Measurements from ENCODE around the gene SLC2A14. TPM values are rescaled to one million over a fixed set of nuclear protein-coding genes. Genes with fewer than 3 reads are reported as not detected.
A peak's percentile ranks its signal among the peaks of the same experiment; 100 is the strongest.
"Not testable (repeated sequence)": the region's sequence is repeated elsewhere in the genome, so short reads cannot be mapped to it uniquely, and the experiment has no call there.

Gene SLC2A14
- total RNA-seq, 1 donor from 2014 or later: not detected

DNA sequence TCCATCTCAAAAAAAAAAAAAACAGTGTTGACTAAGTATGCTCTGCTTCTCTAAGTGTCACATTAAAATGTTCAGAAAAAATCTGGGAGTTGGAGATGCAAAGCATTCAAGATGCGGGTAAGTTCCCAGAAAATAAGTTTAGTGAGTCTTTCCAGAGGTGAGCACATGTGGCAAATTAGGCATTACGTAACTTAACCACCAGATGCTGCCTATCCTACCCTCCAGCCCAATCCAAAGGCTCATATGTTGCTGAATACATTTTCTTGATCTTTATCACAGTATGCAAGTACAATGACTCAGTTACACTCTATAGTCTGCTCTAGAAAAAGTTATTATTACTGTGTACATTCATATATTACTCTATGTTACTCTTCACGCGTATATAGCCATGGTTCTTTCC lies 3.6 kb downstream of the SLC2A14 start:
- no peak for DNase-seq (ENCODE audit: low read depth)

DNA sequence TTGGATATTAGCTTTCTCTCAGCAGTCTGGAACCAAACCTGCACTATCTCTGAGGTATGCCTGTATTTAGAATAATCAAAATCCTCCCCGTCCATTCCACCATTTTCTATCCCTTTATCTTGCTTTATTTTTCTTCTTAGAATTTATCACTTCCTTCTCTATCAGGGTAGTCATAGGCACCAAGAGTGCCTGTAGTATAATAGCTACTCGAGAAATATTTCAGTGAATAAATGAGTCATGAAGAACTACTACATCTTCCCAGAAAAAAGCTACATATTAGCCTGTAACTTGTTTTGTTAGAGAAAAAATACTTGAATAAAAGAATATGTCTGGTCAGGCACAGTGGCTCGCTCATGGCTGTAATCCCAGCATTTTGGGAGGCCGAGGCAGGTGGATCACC lies 4.3 kb downstream of the SLC2A14 start:
- DNase-seq (ENCODE audit: low read depth): peak; percentile 15

DNA sequence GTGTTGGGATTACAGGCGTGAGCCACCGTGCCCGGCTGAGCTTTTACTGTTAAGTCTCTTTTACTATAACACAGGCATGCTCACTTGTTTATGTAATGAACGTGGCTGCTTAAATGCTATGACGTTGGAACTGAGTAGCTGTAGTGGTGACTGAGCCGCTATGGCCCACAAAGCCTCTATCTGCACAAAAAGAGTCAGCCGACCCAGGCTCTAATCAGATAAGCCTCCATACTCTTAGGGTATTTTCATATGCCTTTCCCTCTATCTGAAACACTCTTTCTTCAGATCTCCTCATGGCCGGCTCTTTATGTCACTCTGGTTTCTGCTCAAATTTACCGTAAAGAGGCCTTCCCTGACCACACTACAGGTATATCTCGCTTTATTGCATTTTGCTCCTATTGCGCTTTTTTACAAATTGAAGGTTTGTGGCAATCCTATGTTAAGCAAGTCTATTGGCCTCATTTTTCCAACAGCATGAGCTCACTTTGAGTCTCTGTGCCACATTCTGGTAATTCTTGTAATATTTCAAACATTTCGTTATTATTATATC lies 8.0 kb downstream of the SLC2A14 start:
- DNase-seq (ENCODE audit: low read depth): no peak

DNA sequence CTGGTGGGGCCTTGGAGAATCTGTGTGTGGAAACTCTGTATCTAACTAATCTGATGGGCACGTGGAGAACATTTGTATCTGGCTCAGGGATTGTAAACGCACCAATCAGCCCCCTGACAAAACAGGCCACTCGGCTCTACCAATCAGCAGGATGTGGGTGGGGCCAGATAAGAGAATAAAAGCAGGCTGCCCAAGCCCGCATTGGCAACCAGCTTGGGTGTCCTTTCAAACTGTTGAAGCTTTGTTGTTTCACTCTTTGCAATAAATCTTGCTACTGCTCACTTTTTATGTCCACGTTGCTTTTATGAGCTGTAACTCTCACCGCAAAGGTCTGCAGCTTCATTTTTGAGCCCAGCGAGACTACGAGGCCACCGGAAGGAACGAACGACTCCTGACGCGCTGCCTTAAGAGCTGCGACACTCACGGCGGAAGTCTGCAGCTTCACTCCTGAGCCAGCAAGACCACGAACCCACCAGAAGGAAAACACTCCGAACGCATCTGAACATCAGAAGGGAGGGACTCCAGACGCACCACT lies 9.8 kb downstream of the SLC2A14 start:
- DNase-seq (ENCODE audit: low read depth): not testable (repeated sequence)

DNA sequence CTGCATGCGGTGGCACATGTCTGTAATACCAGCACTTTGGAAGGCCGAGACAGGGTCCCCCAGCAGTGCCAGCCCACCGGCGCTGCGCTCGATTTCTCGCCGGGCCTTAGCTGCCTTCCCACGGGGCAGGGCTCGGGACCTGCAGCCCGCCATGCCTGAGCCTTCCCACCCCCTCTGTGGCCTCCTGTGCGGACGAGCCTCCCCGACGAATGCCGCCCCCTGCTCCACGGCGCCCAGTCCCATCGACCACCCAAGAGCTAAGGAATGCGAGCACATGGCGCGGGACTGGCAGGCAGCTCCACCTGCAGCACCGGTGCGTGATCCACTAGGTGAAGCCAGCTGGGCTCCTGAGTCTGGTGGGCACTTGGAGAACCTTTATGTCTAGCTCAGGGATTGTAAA lies 10.4 kb downstream of the SLC2A14 start:
- not testable (repeated sequence) for DNase-seq (ENCODE audit: low read depth)

DNA sequence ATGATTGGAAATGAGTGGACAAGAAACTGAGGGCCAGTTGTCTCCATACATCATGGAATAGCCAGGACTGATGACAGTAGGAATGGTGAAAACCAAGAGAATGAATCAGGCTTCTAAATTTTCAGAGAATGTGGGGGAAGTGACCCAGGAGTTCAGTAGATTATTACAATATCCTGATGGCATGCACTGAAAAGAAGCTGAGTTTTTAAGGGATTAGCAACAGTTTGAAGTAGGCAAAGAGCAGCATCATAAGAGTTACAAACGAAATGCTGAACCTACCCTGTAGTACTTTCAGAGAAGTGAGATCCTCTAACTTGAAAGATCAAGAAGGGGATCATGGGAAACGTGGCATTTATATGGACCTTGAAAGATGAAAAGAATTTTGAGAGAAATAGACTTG lies 13.2 kb downstream of the SLC2A14 start:
- DNase-seq (ENCODE audit: low read depth): no peak

DNA sequence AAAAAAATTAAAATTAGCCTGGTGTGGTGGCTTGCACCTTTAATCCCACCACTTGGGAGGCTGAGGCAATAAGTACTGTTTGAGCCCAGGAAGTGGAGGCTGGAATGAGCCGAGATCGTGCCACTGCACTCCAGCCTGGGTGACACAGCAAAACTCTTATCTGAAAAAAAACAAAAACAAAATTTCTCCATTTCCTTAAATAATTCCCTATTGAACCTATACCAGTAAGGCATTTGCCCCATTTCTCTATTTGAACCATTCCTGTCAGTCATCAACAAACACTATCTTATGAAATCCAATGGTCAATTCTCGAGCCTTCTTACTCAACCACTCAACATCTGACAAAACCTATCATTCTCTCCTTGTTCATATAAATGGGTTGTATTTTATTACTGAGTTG lies 14.7 kb downstream of the SLC2A14 start:
- no peak for DNase-seq (ENCODE audit: low read depth)

DNA sequence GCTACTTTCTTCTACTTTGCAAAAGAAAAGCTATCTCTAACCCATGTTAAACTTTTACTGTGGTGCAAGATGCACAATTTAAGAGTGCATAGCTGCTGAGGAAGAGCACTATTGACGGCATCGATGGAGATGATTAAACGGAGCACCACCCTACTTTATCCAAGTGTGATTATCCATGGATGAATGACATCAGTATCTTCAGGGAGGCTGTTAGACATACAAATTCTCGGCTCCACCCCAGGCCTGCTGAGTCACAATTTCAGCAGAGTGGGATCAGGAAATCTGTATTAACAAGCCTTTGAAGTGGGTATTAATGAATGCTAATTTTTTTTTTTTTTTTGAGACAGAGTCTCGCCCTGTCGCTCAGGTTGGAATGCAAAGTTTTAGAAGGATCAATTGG lies 16.2 kb downstream of the SLC2A14 start:
- no peak for DNase-seq (ENCODE audit: low read depth)

DNA sequence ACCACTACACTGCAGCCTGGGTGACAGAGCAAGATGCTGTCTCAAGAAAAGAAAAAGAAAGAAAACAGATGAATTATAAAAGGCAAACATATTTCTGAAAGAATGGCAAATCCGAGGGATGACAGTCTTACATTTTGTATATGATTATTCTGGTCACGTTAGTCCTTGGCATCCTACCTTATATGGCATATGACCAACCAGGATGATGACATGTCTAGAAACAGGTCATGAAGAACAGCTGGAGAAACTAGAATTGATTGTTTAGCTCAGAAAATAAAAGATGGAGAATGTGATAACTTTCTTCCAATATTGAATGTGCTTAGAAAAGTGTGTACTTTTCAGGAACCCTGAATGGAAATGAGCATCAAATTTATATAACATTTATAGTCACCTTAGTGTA lies 19.2 kb downstream of the SLC2A14 start:
- DNase-seq (ENCODE audit: low read depth): no peak

DNA sequence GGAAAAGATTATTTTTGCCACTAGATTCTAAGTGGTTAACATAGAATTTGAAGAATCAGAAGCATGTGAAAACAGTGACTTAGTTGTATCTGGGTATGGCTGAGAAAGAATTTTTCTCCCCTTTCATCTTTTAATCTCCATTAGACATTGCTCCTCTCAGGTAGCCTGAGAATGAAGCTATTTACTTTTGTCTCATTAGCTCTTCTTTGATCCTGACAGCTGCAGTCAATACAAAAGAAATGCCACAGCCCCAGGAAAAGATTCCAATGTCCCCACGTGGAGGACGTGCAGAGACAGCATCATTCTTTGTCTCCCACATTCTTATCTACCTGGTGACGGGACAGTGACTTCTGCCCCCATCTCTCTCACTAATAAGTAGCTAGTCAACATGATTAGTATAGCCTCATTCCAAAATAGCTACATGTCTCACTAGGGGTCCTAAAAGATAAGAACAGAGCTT lies 21.1 kb downstream of the SLC2A14 start:
- DNase-seq (ENCODE audit: low read depth): not testable (repeated sequence)

DNA sequence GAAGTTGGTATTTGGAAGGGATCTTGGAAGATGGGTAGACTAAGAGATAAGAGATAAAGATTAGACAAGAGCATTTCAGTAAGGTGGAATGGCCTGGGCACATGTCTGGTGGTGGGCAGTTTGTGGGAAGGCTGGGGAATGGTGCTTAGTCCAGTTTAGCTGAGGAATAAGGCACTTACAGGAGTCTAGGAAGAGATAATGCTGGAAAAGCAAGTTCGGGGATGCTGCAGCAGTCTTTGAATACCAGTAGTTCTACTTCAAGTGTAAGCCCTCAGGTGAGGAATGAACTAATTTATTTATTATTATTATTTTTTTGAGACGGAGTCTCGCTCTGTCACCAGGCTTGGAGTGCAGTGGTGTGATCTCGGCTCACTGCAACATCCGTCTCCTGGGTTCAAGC lies 22.6 kb downstream of the SLC2A14 start:
- DNase-seq (ENCODE audit: low read depth): not testable (repeated sequence)

DNA sequence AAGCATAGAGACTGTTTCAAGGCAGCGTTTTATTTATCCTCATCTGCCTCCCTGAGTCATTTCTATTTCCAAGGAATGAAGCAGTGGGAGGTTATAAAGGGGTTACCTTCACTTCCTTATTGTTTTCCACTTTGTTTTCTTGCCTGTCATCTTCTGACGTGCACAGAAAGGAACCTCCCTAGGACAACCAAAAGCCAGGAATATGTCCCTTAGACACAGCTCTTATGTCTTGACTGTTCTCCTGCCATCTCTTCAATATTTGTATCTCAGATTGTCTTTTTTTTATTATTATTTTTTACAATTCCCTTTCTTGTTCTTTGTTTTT lies 24.7 kb downstream of the SLC2A14 start:
- DNase-seq (ENCODE audit: low read depth): not testable (repeated sequence)

DNA sequence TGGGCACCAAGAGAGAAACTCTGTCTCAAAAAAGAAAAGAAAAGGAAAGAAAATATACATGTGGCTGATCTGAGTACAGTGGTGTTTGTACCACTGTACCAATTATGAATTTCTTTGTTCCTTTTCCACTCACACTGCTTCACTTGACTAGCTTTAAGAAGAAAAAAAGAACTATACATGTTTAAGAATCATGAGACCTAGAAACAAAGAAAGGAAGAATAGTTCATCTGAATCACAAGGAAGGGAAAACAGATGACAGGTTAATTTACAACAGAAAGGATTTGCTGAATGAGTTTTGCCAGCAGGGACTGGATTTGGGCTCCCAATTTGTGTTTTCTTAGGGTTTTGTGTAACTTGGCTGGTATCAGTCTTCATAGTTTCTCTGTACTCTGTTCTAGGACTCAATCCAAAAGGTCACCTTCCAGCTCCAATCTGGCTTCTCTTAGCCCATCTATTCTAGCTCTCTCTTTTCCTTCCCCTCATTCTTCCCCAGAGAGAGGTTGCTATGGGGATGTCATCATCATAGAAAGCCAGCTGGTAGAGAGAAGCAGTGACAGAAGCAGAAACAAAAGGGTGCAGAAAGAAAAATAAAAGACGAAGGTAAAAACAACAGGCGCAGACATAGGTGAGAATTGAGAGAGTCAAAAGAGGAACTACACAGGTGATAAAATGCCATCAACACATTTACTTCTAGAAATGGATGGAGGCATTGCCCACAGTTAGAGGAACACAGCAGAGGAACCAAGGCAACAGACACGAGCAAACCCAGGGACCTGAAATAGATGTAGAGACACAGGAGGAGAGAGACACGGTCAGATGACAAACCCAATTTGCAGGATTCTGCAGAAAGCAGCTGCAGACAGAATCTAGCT lies 25.3 kb downstream of the SLC2A14 start:
- DNase-seq (ENCODE audit: low read depth): peak; percentile 11

DNA sequence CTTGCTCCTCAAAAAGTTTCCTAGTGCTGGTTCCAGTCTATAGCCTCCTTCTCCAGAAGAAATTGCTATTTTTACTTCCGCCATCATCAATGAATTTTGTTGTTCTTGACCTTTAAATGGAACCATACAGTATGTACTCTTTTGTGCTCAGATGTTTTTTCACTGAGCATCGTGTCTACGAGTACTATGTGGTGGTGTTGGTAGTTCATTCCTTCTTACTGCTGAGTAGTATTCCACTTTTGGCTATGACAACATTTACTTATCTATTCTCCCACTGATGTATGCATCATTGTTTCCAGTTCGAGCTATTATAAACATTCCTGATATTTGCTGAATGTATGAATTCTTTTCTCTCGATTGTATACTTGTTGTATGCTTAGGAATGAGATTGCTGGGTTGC lies 28.6 kb downstream of the SLC2A14 start:
- no peak for DNase-seq (ENCODE audit: low read depth)

DNA sequence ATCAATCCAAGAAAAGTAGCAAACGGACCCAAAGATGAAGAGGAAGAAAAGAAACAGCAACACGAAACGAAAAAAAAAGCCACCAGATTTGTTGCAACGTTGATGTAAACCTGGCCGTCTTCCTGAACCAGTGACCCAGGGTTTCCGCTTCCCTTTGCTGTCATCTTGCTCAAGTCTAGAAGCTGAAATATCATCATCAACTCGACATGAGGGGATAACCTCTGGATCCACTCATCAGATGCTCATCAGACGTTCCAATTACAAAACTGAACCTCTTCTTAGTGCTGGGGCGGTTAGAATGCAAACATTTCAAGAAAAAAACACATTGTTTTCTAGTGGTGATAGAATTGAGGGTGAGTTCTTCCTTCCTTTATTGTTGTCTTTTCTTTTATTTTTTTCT lies 29.1 kb downstream of the SLC2A14 start:
- not testable (repeated sequence) for DNase-seq (ENCODE audit: low read depth)

DNA sequence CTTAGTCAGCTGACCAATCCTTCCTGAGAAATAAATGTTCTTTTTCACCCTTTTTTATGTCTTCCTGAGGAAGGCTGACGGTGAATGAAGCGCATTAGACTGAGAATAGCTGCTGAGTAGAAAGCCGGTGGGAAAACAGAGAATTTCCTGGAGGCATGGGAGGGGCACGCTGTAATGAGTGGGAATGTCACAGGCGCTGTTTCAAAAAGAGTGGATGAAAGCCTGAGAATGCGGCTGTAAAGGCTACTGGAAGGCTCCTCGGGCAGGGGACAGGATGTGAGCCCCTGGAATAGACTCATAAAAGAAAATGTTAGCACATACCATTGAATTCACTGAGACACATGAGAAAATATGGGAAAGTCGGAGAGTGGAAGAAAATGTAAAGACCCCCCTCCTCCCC lies 29.6 kb downstream of the SLC2A14 start:
- DNase-seq (ENCODE audit: low read depth): not testable (repeated sequence)

DNA sequence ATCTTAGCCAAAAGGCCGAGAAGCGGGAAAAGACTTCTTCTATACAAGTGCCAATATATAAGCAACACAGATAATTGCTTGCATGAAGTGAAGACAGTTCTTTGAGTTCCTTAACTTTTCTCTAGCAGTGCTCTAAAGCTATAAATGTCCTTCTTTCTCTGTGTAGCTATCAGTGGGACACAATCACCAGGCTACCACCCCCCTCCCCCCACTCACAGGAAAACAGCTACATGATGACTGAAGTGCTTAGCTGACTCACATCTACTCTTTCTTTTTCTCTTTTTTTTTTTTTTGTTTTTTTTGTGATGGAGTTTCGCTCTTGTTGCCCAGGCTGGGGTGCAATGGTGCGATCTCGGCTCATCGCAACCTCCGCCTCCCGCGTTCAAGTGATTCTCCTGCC lies 30.3 kb downstream of the SLC2A14 start:
- DNase-seq (ENCODE audit: low read depth): not testable (repeated sequence)

DNA sequence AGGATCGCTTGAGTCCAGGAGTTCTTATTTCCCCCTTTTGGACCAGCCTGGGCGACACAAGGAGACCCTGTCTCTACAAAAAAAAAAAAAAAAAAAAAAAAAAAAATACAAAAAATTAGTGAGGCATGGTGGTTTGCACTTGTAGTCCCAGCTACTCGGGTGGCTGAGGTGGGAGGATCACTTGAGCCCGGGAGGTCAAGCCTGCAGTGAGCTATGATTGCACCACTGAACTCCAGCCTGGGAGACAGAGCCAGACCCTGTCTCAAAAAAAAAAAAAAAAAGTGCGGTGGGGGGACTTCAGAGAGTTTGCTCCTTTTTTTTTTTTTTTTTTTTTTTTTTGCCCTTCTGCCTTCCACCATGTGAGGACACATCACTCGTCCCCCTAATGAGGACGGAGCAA lies 32.9 kb downstream of the SLC2A14 start:
- DNase-seq (ENCODE audit: low read depth): not testable (repeated sequence)

DNA sequence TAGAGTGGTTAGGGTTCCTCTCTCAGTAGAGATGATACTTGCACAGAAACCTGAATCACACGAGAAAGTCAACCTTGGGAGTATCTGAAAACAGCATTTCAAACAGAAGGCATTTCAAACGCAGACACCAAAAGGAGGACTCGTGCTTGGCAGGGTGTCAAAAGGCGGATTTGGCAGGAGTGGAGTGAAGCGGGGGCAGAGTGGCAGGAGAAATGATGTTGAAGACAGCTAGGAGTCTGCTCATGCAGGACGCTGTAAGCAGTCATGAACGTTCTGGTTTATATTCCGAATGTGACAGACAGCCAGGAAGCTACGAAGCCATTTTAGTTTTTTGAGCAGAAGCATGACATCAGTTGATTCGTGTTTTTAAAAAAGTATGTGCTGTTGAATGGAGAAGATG lies 33.5 kb downstream of the SLC2A14 start:
- not testable (repeated sequence) for DNase-seq (ENCODE audit: low read depth)

DNA sequence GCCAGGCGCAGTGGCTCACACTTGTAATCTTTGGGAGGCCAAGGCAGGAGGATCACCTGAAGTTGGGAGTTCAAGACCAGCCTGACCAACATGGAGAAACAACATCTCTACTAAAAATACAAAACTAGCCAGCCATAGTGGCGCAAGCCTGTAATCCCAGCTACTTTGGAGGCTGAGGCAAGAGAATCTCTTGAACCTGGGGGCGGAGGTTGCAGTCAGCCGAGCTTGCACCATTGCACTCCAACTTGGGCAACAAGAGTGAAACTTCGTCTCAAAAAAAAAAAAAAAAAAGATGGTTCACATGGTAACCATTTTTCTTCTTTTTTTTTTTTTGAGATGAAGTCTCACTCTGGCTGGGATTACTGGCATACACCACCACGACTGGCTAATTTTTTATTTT lies 35.3 kb downstream of the SLC2A14 start:
- no peak for DNase-seq (ENCODE audit: low read depth)

DNA sequence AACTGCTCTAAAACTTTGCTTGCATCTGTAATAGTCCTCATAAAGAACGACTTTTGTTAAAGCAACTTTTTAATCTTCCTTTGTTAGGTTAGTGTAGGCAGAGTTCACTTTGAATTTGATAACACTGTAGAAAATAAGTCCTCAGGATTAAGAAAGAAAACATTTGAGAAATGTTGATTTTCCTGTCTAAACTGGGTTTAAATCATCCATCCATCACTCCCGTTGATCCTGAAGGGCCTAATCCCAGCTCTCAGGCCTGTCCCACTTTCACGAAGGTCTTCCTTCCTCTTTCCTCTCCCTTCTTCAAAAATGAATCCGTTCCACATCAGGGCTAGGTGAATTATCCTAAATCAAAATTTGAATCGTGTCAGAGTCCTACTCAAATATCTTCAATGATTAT lies 36.9 kb downstream of the SLC2A14 start:
- no peak for DNase-seq (ENCODE audit: low read depth)

DNA sequence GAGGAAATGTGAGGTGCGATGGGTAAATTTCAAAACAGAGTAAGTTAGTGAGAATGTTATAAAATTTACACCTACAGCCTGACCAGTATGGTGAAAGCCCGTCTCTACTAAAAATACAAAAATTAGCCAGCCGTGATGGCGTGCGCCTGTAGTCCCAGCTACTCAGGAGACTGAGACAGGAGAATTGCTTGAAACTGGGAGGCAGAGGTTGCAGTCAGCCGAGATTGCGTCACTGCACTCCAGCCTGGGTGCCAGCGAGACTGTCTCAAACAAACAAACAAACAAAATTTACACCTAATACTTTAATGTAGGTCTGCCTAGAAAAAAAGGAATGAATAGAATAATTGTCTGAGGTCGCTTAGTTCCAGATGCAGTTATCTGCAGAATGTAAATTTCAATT lies 37.6 kb downstream of the SLC2A14 start:
- no peak for DNase-seq (ENCODE audit: low read depth)

DNA sequence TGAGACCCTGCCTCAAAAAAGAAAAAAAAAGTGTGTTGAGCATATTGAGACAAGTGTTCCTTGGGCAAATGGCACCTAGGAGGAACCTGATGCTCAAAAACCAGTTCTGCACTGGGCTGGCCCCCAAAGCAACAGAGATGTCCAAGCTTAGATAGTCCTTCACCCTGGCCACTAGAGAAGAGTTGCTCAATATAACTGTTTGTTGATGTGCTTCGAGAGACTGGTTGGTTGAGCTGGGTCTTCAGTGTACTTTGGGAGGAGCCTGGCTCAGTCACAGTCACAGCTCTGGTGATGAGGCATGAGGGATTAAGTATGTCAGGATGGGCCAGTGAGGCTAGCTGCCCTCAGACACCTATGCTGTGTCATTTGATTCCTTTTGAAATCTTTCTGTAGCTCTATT lies 38.0 kb downstream of the SLC2A14 start:
- no peak for DNase-seq (ENCODE audit: low read depth)
